GM18858 (cell line): Measurements from ENCODE around the gene DBNDD1.

Experiments used
- ATAC-seq: cut with Tn5 transposase; IDR thresholded peaks from one replicate; pipeline ENCODE4 v1.9.1; 2021; ENCODE audit not compliant: unreplicated experiment

Gene DBNDD1

GRCh38 chr16:90037276-90037675 lies 18.0 kb upstream of the DBNDD1 start:
- no peak for ATAC-seq

GRCh38 chr16:90035902-90036301 lies 16.6 kb upstream of the DBNDD1 start:
- ATAC-seq = no peak

- no peak for ATAC-seq
Measured at GRCh38 chr16:90034504-90034903, 15.2 kb upstream of the DBNDD1 start.

- ATAC-seq = no peak
Measured at GRCh38 chr16:90033387-90033786, 14.1 kb upstream of the DBNDD1 start.

GRCh38 chr16:90032674-90033331 lies 13.5 kb upstream of the DBNDD1 start:
- no peak for ATAC-seq

GRCh38 chr16:90031931-90032673 lies 12.8 kb upstream of the DBNDD1 start:
- ATAC-seq = no peak

GRCh38 chr16:90031186-90031930 lies 12.1 kb upstream of the DBNDD1 start:
- ATAC-seq = no peak

GRCh38 chr16:90028985-90029384 lies 9.7 kb upstream of the DBNDD1 start:
- ATAC-seq = no peak

GRCh38 chr16:90027611-90028010 lies 8.4 kb upstream of the DBNDD1 start:
- ATAC-seq = no peak

GRCh38 chr16:90026135-90026534 lies 6.9 kb upstream of the DBNDD1 start:
- no peak for ATAC-seq

- ATAC-seq = no peak
Measured at GRCh38 chr16:90023078-90023447, 3.8 kb upstream of the DBNDD1 start.

GRCh38 chr16:90022209-90023077 lies 3.2 kb upstream of the DBNDD1 start:
- ATAC-seq = no peak

- no peak for ATAC-seq
Measured at GRCh38 chr16:90020838-90021382, 1.7 kb upstream of the DBNDD1 start.

GRCh38 chr16:90020260-90020837 lies 1.1 kb upstream of the DBNDD1 start:
- ATAC-seq = no peak

- ATAC-seq = no peak
Measured at GRCh38 chr16:90019543-90020259, 445 bp upstream of the DBNDD1 start.

- ATAC-seq = no peak
Measured at GRCh38 chr16:90018297-90018651, 982 bp downstream of the DBNDD1 start.

- ATAC-seq = no peak
Measured at GRCh38 chr16:90016339-90016950, 2.8 kb downstream of the DBNDD1 start.

- ATAC-seq = no peak
Measured at GRCh38 chr16:90015586-90016338, 3.5 kb downstream of the DBNDD1 start.
